HG02642 (cell line): ENCODE measurements around the gene PCBP3.

Experiments
- ATAC-seq: cut with Tn5 transposase; IDR thresholded peaks from one replicate; pipeline ENCODE4 v1.9.1; 2021; ENCODE audit warnings: mild to moderate bottlenecking; ENCODE audit not compliant: unreplicated experiment, poor library complexity

PCBP3 gene

DNA sequence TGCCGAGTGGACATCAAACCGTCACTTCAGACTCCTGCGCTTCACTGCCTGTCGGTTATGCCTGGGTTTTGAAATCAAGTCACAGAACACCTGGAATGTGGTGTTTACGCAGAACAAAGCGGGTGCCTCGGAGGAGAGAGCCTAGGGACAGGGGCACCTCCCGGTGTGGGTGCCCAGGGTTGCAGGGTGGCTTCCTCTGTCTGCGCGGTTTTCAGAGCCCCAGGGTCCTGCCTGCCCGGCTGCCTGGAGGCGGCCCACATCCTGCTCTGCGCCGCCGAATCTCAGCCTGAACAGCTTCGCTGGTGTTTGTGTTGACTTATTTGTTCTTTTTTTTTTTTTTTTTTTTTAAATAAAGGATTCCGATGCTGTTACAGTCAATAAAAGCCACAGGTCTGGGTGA is 224.6 kb downstream of the PCBP3 start:
- ATAC-seq: no peak

- no peak for ATAC-seq
Observed at GRCh38 chr21:45868488-45868887, 225.0 kb downstream of the PCBP3 start.

- no peak for ATAC-seq
Observed at GRCh38 chr21:45869121-45870007, 225.8 kb downstream of the PCBP3 start.

GRCh38 chr21:45870421-45870820 is 226.9 kb downstream of the PCBP3 start:
- ATAC-seq: no peak

DNA sequence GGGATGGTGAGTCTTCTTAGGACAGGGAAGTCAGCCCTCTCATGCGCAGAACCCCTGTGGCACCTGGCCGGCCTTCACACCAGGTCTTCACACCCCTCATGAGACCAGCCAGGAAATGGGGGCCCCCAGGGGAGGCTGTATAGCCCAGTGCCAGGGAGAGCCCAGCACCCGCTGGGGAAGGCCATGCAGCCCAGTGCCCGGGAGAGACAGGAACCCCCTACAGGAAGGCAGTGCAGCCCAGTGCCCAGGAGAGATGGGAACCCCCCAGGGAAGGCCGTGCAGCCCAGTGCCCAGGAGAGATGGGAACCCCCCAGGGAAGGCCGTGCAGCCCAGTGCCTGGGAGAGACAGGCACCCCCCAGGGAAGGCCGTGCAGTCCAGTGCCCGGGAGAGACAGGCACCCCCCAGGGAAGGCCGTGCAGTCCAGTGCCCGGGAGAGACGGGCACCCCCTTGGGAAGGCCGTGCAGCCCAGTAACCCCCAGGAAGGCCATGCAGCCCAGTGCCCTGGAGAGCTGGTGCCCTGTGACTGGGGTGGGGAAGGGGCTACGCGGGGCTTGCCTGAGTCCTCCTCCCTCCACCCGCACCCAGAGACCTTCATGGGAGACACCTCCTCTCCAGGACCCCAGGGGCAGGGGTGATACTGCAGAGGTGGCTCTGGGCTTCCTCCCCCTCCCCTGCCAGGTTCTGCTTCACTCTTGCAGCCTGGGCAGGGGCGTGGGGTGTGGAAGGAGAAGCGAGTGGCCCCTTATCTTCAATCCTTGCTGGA is 227.5 kb downstream of the PCBP3 start:
- ATAC-seq: no peak

GRCh38 chr21:45871616-45872236 is 228.2 kb downstream of the PCBP3 start:
- ATAC-seq: no peak

- no peak for ATAC-seq
Observed at GRCh38 chr21:45872471-45872870, 228.9 kb downstream of the PCBP3 start.

DNA sequence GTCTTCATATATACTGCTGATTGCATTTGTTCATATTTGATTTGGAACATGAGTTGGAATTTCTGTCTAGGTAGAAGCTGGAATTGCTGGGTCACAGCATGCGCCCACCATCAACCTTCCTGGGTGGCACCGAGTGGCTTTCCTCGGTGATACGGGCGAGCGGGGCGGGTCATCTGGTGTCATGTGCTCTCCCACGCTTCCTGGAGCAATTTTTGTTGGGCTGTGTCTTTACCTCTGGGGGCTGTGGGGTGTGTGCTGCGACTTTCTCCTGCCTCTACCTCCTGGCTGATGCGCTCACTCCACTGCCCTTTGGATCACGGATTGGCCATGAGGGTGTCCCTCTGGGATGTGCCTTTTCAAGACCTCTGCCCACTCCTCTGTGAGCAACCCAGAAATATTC is 229.4 kb downstream of the PCBP3 start:
- ATAC-seq: no peak

- ATAC-seq: no peak
Observed at GRCh38 chr21:45873418-45873817, 229.9 kb downstream of the PCBP3 start.

DNA sequence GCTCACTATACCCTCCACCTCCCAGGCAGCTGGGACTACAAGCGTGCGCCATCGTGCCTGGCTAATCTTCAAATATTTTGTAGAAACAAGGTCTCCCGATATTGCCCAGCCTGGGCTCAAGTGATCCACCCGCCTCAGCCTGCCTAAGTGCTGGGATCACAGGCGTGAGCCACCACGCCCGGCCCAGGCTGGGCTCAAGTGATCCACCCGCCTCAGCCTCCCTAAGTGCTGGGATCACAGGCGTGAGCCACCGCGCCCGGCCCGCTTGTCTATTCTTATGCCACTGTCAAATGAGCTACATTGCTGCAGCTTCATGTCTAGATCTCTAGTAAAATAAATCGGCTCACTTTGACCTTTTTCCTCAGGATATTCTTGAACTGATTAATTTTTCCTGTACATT is 230.3 kb downstream of the PCBP3 start:
- ATAC-seq: no peak

GRCh38 chr21:45874716-45875415 is 231.3 kb downstream of the PCBP3 start:
- no peak for ATAC-seq

GRCh38 chr21:45875416-45875760 is 231.9 kb downstream of the PCBP3 start:
- ATAC-seq: no peak

DNA sequence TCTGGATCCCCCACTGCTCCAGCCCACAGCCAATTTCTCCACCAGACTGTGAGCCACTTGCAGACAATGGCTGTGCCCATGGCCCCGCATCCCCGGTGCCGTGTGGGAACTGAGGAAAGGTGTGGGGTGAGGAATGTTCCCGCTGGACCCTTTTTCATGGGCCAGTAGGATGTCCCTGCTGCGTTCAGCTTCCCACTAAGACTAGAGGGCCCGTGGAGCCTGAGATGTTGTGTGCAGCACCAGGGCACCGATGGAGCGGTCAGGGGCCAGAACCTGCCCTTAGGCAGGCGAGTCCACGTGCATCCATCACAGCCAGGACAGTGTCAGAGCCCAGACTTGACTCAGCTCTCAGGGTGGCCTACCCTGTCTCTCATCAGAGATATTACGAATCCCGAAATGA is 232.4 kb downstream of the PCBP3 start:
- no peak for ATAC-seq

DNA sequence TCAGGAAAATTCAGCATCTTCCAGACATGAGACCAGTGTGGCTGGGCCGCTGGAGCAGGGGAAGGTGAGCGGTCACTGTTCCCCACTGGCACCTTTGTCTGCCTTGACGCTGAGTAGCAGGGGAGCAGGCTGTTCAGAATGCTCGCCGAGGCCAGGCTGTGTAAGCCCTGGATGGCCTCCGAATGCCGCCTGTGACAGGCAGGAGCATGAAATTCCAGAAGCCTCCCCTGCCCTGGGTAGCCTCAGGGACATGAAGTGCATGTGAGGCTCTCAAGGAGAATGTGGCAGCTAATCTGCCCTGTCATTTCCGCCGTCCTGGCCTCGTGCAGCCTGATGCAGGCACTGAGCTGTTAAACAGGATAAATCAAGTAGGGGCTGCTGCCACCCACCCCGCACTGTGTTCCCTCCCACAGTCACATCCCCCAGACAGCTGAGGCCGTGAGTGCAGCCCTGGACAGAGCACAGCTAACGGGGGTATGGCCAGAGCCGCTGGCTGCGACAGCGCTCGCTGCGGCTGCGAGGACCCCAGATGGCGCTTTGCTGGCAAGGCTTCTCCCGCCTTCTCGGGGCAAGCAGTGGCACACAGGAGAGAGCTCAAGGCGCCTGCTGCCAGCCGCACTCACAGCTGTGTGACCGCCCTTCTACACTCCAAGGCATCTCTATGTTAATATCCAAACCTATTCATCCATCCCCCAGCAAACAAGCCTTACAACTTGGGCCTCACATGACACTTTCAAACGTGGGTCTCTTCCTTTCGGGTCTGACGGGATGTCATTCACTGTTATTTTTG is 233.1 kb downstream of the PCBP3 start:
- no peak for ATAC-seq

GRCh38 chr21:45877171-45877438 is 233.6 kb downstream of the PCBP3 start:
- ATAC-seq: no peak

GRCh38 chr21:45877821-45878469 is 234.4 kb downstream of the PCBP3 start:
- no peak for ATAC-seq

DNA sequence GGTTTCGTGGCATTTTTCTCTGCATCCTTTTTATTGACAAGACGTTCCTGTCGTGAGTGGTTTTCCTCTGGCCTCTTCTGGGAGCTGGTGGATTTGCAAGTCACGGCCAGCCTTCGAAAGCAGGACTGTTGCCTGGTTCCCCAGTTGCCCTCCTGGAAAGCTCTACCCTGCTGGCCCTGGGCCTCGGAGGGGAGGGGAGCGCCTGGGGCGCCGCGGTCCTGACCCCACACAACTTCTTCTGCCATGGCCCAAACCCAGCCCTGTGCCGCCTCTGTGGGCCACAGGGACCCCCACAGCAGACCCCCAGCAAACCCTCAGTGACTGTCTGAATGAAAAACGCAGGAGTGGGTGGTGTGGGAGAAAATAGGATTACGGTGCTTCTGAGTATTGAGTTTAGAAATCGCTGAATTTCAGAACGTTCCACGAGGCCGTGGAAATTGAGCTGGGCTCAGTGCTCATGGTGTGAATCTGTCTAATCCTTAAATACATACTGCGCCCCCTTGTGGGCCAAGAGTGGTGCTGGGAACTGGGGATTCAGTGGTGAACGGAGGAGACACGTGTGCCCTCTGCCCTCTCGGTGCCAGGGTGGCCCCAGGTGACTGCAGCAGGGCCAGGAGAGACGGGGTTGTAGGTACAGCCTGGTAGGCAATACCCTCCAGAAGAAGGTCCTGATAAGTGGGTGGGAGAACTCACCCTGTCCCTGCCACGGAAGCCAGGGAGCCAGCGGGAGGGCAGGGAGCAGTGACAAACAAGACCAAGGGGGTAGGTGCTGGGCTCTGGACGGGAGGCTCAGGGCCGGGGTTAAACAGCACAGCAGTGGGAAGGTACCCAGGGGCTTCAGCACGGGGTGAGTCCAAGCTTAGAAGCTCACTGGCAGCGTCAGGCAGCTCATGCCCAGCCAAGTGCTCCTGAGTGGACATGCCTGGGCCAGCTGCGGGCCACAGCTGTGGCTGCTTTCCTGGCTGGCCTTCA is 236.9 kb downstream of the PCBP3 start:
- no peak for ATAC-seq

- no peak for ATAC-seq
Observed at GRCh38 chr21:45882645-45883044, 239.1 kb downstream of the PCBP3 start.

- ATAC-seq: no peak
Observed at GRCh38 chr21:45883090-45883489, 239.6 kb downstream of the PCBP3 start.
